HG03159 (cell line): ENCODE data around the gene VANGL1.
A peak's percentile ranks its signal among the peaks of the same experiment; 100 is the strongest.

ENCODE experiments used
- ATAC-seq: cut with Tn5 transposase; IDR thresholded peaks from one replicate; pipeline ENCODE4 v1.9.1; 2021; ENCODE audit warnings: mild to moderate bottlenecking, moderate library complexity; ENCODE audit not compliant: unreplicated experiment

The VANGL1 gene

GRCh38 chr1:115729756-115730155, 88.0 kb downstream of the VANGL1 start:
- ATAC-seq = peak; percentile 97

- ATAC-seq = no peak
These were observed 90.5 kb downstream of the VANGL1 start for GRCh38 chr1:115732316-115732715.

DNA sequence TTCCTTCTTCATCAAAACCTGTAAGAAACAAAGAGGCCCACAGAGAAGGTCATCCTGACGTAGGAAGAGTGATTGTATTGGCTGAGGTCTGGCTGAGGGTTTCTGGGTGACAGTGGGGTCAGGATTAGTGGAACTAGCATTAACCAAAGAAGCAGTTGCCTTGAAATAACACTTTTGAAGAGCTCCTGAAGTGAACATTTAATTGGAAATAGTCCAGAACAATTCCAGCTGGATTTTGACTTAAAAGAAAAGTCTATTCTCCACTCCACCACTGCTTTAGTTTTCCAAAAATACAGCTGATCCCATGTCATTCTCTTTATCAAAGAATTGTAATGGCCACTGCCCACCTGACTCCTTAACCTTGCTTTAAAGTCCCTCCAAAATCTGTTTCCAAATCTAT, 99.0 kb downstream of the VANGL1 start:
- no peak for ATAC-seq

GRCh38 chr1:115744646-115745275, 103.0 kb downstream of the VANGL1 start:
- no peak for ATAC-seq

- no peak for ATAC-seq
These were observed 104.4 kb downstream of the VANGL1 start for GRCh38 chr1:115746021-115746690.
